CD14-positive monocyte (primary cell): ENCODE data around the gene ANKRD12. TPM values are rescaled to one million over a fixed set of nuclear protein-coding genes. Genes with fewer than 3 reads are reported as not detected.

ENCODE experiments used
- DNase-seq, 3 donors: peaks; one replicate each; pipeline ENCODE4 v3.0.0-alpha.2; 2011 to 2022
- H2AFZ ChIP-seq: 2 replicates; pipeline ENCODE4 v1.6.0; 2012; ENCODE audit warnings: mild to moderate bottlenecking, low read depth, low read length, inconsistent platforms; ENCODE audit not compliant: insufficient read depth, poor library complexity, severe bottlenecking
- H3K27ac ChIP-seq, 2 donors: 1 replicate in 1 of 2; 2 replicates in 1 of 2; pipeline ENCODE4 v1.5.1; 2012 to 2013; ENCODE audit warnings: low read length in 2 of 2, control low read depth in 1 of 2, inconsistent platforms in 1 of 2, low read depth in 1 of 2, mild to moderate bottlenecking in 1 of 2
- H3K27me3 ChIP-seq, 2 donors: one replicate each; pipeline versions ENCODE4 v1.6.0 to v1.6.1; 2011 to 2013; ENCODE audit warnings: low read length in 2 of 2; ENCODE audit not compliant: control insufficient read depth in 2 of 2, insufficient read depth in 2 of 2
- H3K36me3 ChIP-seq, 2 donors: replicated peaks in 1 of 2; 1 replicate in 1 of 2; 2 replicates in 1 of 2; pipeline versions ENCODE4 v1.5.1 to v1.6.1; 2012 to 2013; ENCODE audit warnings: low read length in 2 of 2, control low read depth in 1 of 2, inconsistent platforms in 1 of 2, mild to moderate bottlenecking in 1 of 2; ENCODE audit not compliant: insufficient read depth in 2 of 2, control insufficient read depth in 1 of 2
- H3K4me1 ChIP-seq, 2 donors: 1 replicate in 1 of 2; 2 replicates in 1 of 2; pipeline versions ENCODE4 v1.5.1 to v1.6.1; 2012 to 2013; ENCODE audit warnings: low read length in 2 of 2, control low read depth in 1 of 2, inconsistent platforms in 1 of 2, mild to moderate bottlenecking in 1 of 2, moderate library complexity in 1 of 2; ENCODE audit not compliant: insufficient read depth in 2 of 2, control insufficient read depth in 1 of 2
- H3K4me2 ChIP-seq: replicated peaks from 2 replicates; pipeline ENCODE3; 2012; ENCODE audit warnings: low read length, moderate library complexity, mild to moderate bottlenecking; ENCODE audit not compliant: poor library complexity, severe bottlenecking; ENCODE audit errors: extremely low read depth
- H3K4me3 ChIP-seq, 3 experiments: fragments of 200-600 bp in 1 of 3; sonication (generic) in 1 of 3; replicated peaks in 1 of 3; 1 replicate in 2 of 3; 2 replicates in 1 of 3; pipeline ENCODE4 v1.5.1; 2011 to 2013; ENCODE audit warnings: low read length in 3 of 3, mild to moderate bottlenecking in 3 of 3, control low read depth in 2 of 3, low read depth in 2 of 3, inconsistent platforms in 1 of 3, moderate library complexity in 1 of 3
- H3K79me2 ChIP-seq: 2 replicates; pipeline ENCODE4 v1.6.0; 2012; ENCODE audit warnings: mild to moderate bottlenecking, control low read depth, inconsistent platforms, low read length, moderate library complexity; ENCODE audit not compliant: insufficient read depth
- H3K9ac ChIP-seq: 2 replicates; pipeline ENCODE4 v1.6.0; 2017; ENCODE audit warnings: low read length, mild to moderate bottlenecking; ENCODE audit not compliant: insufficient read depth, poor library complexity, severe bottlenecking
- H3K9me3 ChIP-seq, 2 donors: replicated peaks in 1 of 2; 1 replicate in 1 of 2; 2 replicates in 1 of 2; pipeline versions ENCODE4 v1.5.1 to v1.6.1; 2012 to 2013; ENCODE audit warnings: low read length in 2 of 2, control low read depth in 1 of 2; ENCODE audit not compliant: control insufficient read depth in 1 of 2, insufficient read depth in 1 of 2
- H4K20me1 ChIP-seq: 2 replicates; pipeline ENCODE4 v1.6.0; 2012; ENCODE audit warnings: mild to moderate bottlenecking, low read length, control low read depth, moderate library complexity; ENCODE audit not compliant: insufficient read depth
- H3K27ac Mint-ChIP-seq, 7 donors: one replicate each; pipeline ENCODE4 v1.8.0; 2020; ENCODE audit warnings: mild to moderate bottlenecking in 7 of 7, mixed read lengths in 7 of 7, moderate library complexity in 6 of 7, inconsistent platforms in 2 of 7
- H3K27me3 Mint-ChIP-seq, 3 donors: one replicate each; pipeline ENCODE4 v1.8.0; 2021 to 2022; ENCODE audit warnings: low read depth in 3 of 3, mild to moderate bottlenecking in 3 of 3, mixed read lengths in 3 of 3, moderate library complexity in 3 of 3, inconsistent platforms in 1 of 3
- H3K36me3 Mint-ChIP-seq, 2 donors: one replicate each; pipeline ENCODE4 v1.8.0; 2020; ENCODE audit warnings: mixed read lengths in 2 of 2, inconsistent platforms in 1 of 2, mild to moderate bottlenecking in 1 of 2
- H3K4me1 Mint-ChIP-seq: one replicate; pipeline ENCODE4 v1.8.0; 2020; ENCODE audit warnings: mild to moderate bottlenecking, mixed read lengths
- H3K4me3 Mint-ChIP-seq, 2 donors: one replicate each; pipeline ENCODE4 v1.8.0; 2020; ENCODE audit warnings: mild to moderate bottlenecking in 2 of 2, mixed read lengths in 2 of 2, moderate library complexity in 1 of 2
- H3K9me3 Mint-ChIP-seq, 7 donors: one replicate each; pipeline ENCODE4 v1.8.0; 2020 to 2022; ENCODE audit warnings: mixed read lengths in 7 of 7, mild to moderate bottlenecking in 6 of 7, moderate library complexity in 6 of 7, inconsistent platforms in 2 of 7
- WGBS: methylation state at CpG from one replicate; pipeline ENCODE4 v1.1.5; 2013; ENCODE audit warnings: missing lambda C conversion rate; ENCODE audit not compliant: insufficient coverage; 5-methylcytosine and 5-hydroxymethylcytosine counted together
- intact Hi-C, 2 donors: fragments of 100-400 bp; cut with micrococcal nuclease; formaldehyde crosslinking; loops; one replicate each; pipeline versions ENCODE4 v1.15.0 to v1.15.1; 2023
- polyA minus RNA-seq: library from RNA; depleted of rRNA, polyadenylated mRNA; stranded (reverse); fragments of >200 nt; gene quantifications from 2 replicates; pipeline ENCODE4 v1.2.3, GENCODE V29; 2012
- polyA plus RNA-seq, 3 donors: library from polyadenylated mRNA; depleted of rRNA in 1 of 3; unstranded in 2 of 3; stranded (reverse) in 1 of 3; fragments of 300-500 nt in 2 of 3; fragments of >200 nt in 1 of 3; fragmentation: Illumina TruSeq in 2 of 3; gene quantifications; 1 replicate in 2 of 3; 2 replicates in 1 of 3; pipeline ENCODE4 v1.2.3, GENCODE V29; 2012 to 2021
- total RNA-seq, 12 experiments: library from RNA in 1 of 12; stranded (reverse) in 1 of 12; fragments of 120-200 nt in 1 of 12; gene quantifications; one replicate each; pipeline ENCODE4 v1.2.4 and lab custom pipeline; 2013 to 2026; ENCODE audit warnings: mixed read lengths in 6 of 12, inconsistent platforms in 1 of 12
- TF ChIP-seq, protein P1 (sequence below): fragments of 200-600 bp; IDR thresholded peaks from one replicate; pipeline ENCODE4 v1.8.0; 2022; ENCODE audit warnings: antibody characterized with exemption, mild to moderate bottlenecking

ANKRD12 gene
- total RNA-seq (2013), result 103 TPM
- polyA plus RNA-seq (10 to 100 TPM in 2 of 3 donors, 1 to 10 TPM in 1; 9.3 to 15.5 (median 15.4) TPM), polyA minus RNA-seq (58.6 and 85.5 TPM in 2 replicates), total RNA-seq (lab: John Stamatoyannopoulos, UW) (262 to 430 (median 311) reads per million in 11 experiments)

DNA sequence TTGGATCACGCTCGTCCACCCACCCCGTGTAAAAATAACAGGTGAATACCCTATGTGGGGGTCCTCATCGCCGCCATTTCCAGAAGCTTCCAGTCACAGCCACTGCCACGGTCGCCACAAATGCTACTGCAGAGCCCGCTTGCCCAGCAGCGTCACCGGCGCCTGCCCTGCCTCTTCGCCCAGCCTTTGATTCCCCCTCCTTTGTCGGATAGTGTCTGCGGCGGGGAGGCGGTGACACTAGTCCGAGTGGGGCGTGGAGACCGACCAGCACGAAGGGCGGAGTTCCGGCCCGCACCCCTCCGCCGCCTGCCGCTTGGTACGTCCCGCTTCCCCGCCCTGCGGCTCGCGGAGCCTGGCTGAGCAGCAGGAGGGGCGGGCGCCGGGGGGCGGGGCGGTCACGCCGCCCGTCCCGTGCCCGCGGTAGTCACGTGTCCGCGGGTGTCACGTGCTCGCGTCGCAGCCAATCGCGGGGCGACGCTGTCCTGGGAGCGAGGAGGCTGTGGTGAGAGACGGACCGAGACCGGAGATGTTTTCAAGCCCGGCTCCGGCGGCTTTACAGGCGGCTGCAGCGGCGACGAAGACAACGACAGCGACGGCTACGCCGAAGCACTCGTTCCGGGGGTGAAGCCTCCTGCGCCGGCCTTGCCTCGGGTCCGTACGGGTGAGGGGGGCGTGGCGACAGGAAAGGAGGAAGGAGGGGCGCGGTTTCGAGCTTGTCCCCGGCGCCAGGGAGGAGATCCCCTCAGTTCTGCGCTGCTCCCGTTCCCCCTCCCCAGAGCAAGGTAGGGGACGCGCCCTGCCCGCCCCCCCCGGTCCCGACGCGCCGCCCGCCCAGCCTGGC lies at the start of gene ANKRD12:
Gene ANKRD12, plus strand, starts transcription at position 467 of the 841 bp plus-strand sequence. CDS start 45,652 bp downstream, outside the sequence.
- no peaks in the 10 kb centered on the region for H3K27me3 ChIP-seq
- no peaks in the 10 kb centered on the region for H3K27me3 Mint-ChIP-seq
- peak; percentile 98 to 99 (median 98) for DNase-seq
- peaks cover 31 to 50% of the 10 kb centered on the region in 2 donors for H3K4me1 ChIP-seq
- under 1% methylated on average over 89 of the region's 95 CpGs for WGBS
- peak within 1 kb of the TSS; percentile 91 to 95 for H3K4me3 Mint-ChIP-seq
- H3K4me1 Mint-ChIP-seq, result peaks cover 47% of the 10 kb centered on the region
- peak within 1 kb of the TSS; percentile 97 for H3K9ac ChIP-seq
- H3K36me3 ChIP-seq, result peaks cover 28 to 33% of the 10 kb centered on the region in 2 donors
- peaks cover 24 to 31% of the 10 kb centered on the region in 2 donors for H3K36me3 Mint-ChIP-seq
- H3K4me2 ChIP-seq, result peak within 1 kb of the TSS; percentile 85
- intact Hi-C loops, result loop anchor here (2.0 to 5.0 kb wide), 4 partner anchors 16 to 64 kb away; partner anchors contain the start of gene NDUFV2 (in 2 of the 2)
- TF ChIP-seq, protein P1, sequence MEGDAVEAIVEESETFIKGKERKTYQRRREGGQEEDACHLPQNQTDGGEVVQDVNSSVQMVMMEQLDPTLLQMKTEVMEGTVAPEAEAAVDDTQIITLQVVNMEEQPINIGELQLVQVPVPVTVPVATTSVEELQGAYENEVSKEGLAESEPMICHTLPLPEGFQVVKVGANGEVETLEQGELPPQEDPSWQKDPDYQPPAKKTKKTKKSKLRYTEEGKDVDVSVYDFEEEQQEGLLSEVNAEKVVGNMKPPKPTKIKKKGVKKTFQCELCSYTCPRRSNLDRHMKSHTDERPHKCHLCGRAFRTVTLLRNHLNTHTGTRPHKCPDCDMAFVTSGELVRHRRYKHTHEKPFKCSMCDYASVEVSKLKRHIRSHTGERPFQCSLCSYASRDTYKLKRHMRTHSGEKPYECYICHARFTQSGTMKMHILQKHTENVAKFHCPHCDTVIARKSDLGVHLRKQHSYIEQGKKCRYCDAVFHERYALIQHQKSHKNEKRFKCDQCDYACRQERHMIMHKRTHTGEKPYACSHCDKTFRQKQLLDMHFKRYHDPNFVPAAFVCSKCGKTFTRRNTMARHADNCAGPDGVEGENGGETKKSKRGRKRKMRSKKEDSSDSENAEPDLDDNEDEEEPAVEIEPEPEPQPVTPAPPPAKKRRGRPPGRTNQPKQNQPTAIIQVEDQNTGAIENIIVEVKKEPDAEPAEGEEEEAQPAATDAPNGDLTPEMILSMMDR, result no peak
- peak within 1 kb of the TSS; percentile 86 for H2AFZ ChIP-seq
- peak within 1 kb of the TSS; percentile 84 to 100 (median 88) for H3K4me3 ChIP-seq
- H3K27ac Mint-ChIP-seq, result peak within 1 kb of the TSS; percentile 98 to 100 (median 99)
- peaks cover 40% of the 10 kb centered on the region for H4K20me1 ChIP-seq
- H3K79me2 ChIP-seq, result peaks cover 62% of the 10 kb centered on the region
- no peaks in the 10 kb centered on the region for H3K9me3 ChIP-seq
- peak within 1 kb of the TSS; percentile 97 to 100 for H3K27ac ChIP-seq
- H3K9me3 Mint-ChIP-seq, result no peaks in the 10 kb centered on the region

DNA sequence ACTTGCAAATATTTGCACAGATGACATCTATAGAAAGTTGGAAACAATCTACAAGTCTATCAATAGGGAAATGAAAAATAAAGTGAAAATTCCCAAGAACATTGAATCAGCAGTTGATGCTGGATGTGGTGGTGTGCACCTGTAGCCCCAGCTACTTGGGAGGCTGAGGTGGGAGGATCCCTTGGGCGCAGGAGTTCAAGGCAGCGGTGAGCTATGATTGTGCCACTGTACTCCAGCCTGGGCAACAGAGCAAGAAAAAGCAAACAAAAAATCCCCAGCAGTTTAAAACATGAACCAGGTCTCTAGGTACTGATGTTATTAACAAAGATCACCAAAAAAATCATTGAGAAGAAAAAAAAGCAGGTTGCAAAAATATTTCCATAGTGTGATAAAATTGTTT lies 49.4 kb upstream of the ANKRD12 start:
- peaks cover 0 to 3% of the 10 kb centered on the region in 2 donors for H3K36me3 Mint-ChIP-seq
- Histone ChIP-seq H3K36me3 (no peaks in the 10 kb centered on the region), H3K27ac (no peak overlapping the region), H2AFZ (no peak overlapping the region), H3K4me3 (no peak overlapping the region), H3K9ac (no peak overlapping the region), H3K27me3 (peaks cover 3% of the 10 kb centered on the region in 2 donors), H3K9me3 (no peaks in the 10 kb centered on the region), H3K4me2 (no peak overlapping the region), H3K79me2 (no peaks in the 10 kb centered on the region), H4K20me1 (no peaks in the 10 kb centered on the region), H3K4me1 (peaks cover 24 to 30% of the 10 kb centered on the region in 2 donors)
- peaks cover 31% of the 10 kb centered on the region for H3K4me1 Mint-ChIP-seq
- H3K9me3 Mint-ChIP-seq, result no peaks in the 10 kb centered on the region
- DNase-seq, result no peak
- H3K27me3 Mint-ChIP-seq, result peaks cover 6 to 13% (median 11%) of the 10 kb centered on the region in 3 donors
- TF ChIP-seq, protein P1, result no peak
- H3K4me3 Mint-ChIP-seq, result no peak overlapping the region
- intact Hi-C loops, result no loop called here
- no peak overlapping the region for H3K27ac Mint-ChIP-seq
- no CpG with 5 or more reads among the region's 2 CpGs for WGBS
